ENCODE measurements around the gene PCDHB12. TPM values are rescaled to one million over a fixed set of nuclear protein-coding genes. Genes with fewer than 3 reads are reported as not detected.
"Not testable (repeated sequence)": the region's sequence is repeated elsewhere in the genome, so short reads cannot be mapped to it uniquely, and the experiment has no call there.

The PCDHB12 gene
- total RNA-seq, 1 experiment from 2014 or later = 1.8 TPM

DNA sequence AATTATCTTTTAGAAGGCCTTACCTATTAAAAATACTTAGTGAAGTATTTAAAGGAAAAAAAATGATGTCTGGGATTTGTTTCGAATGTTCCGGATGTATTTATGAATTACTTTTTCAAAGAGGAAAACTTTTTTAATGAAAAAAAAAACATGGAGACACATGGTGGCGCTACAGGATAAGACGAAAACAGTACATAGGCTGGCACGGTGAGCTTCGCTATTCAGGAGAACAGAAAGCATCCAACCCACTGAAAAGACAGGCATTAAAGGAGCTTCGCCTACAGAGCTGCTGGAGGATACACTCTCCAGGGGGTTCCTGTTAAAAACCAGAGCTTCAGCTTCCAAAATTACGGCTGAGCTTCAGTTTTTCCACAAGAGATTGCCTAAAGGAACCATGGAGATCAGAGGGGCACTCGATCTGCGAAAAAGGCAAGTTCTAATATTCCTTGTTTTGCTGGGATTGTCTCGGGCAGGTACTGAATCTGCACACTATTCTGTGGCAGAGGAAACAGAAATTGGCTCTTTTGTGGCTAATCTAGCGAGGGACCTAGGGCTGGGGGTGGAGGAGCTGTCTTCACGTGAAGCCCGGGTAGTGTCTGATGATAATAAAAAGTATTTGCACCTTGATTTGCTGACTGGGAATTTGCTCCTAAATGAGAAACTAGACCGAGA, 14.7 kb downstream of the PCDHB12 start, which contains the start of gene PCDHB14:
PCDHB14 (plus strand) TSS at position 232 of the 672 bp plus-strand sequence; CDS start at position 395, 163 bp downstream.
- Histone ChIP-seq H3K4me1 (replicated peaks) (no peaks in the 10 kb centered on the region), H3K9me3 (replicated peaks) (peaks cover 2% of the 10 kb centered on the region; the same call in 1 of the 2 replicates), H3K36me3 (no peaks in the 10 kb centered on the region), H3K4me3 (peak within 1 kb of the TSS; percentile 43), H3K27ac (no peak within 1 kb of the TSS), H3K27me3 (replicated peaks) (no peaks in the 10 kb centered on the region)
- DNase-seq (ENCODE audit: low read depth in 1 of 2, low spot score in 2 of 2) = peak in 1 of 2 experiments; percentile 74

DNA sequence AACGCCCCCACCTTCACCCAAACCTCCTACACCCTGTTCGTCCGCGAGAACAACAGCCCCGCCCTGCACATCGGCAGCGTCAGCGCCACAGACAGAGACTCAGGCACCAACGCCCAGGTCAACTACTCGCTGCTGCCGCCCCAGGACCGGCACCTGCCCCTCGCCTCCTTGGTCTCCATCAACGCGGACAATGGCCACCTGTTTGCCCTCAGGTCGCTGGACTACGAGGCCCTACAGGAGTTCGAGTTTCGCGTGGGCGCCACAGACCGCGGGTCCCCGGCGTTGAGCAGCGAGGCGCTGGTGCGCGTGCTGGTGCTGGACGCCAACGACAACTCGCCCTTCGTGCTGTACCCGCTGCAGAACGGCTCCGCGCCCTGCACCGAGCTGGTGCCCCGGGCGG, 16.3 kb downstream of the PCDHB12 start:
- H3K4me3 ChIP-seq; H3K9me3 ChIP-seq (replicated peaks); DNase-seq (ENCODE audit: low read depth in 1 of 2, low spot score in 2 of 2); H3K27ac ChIP-seq; H3K36me3 ChIP-seq; H3K4me1 ChIP-seq (replicated peaks); H3K27me3 ChIP-seq (replicated peaks): not testable (repeated sequence)

DNA sequence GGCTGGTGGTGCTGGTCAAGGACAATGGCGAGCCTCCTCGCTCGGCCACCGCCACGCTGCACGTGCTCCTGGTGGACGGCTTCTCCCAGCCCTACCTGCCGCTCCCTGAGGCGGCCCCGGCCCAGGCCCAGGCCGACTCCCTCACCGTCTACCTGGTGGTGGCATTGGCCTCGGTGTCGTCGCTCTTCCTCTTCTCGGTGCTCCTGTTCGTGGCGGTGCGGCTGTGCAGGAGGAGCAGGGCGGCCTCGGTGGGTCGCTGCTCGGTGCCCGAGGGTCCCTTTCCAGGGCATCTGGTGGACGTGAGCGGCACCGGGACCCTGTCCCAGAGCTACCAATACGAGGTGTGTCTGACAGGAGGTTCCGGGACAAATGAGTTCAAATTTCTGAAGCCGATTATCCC, 16.9 kb downstream of the PCDHB12 start:
- H3K36me3 ChIP-seq; H3K27me3 ChIP-seq (replicated peaks); H3K27ac ChIP-seq; H3K9me3 ChIP-seq (replicated peaks); H3K4me1 ChIP-seq (replicated peaks); H3K4me3 ChIP-seq; DNase-seq (ENCODE audit: low read depth in 1 of 2, low spot score in 2 of 2): not testable (repeated sequence)

DNA sequence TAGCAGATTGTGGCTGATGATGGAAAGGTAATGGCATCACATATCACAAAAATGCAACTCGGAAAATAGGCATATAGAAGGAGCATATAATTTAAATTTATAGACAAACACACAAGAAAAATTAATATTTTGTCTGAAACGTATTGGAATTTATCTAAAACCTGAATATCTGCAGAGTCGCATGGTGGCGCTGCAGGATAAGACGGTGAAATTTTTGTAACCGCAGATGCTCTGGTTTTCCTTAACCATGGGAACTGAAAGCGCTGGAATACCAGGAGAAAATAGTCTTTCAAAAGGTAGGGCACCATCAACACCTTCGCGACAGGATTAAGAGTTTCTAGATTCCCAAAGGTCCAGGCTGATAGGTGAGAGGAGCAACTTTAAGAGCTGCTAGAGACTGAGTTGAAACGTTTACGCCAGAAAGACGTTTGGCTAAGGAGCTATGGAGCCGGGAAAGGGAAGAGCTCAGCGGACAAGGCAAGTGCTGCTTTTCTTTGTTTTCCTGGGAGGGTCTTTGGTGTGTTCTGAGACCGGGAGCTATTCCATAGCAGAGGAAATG, 25.7 kb downstream of the PCDHB12 start:
- Histone ChIP-seq H3K27me3 (replicated peaks) (no peaks in the 10 kb centered on the region), H3K36me3 (no peaks in the 10 kb centered on the region), H3K9me3 (replicated peaks) (peaks cover 18% of the 10 kb centered on the region), H3K4me1 (replicated peaks) (no peaks in the 10 kb centered on the region), H3K27ac (no peak overlapping the region), H3K4me3 (no peak overlapping the region)
- DNase-seq (ENCODE audit: low read depth in 1 of 2, low spot score in 2 of 2) = no peak

DNA sequence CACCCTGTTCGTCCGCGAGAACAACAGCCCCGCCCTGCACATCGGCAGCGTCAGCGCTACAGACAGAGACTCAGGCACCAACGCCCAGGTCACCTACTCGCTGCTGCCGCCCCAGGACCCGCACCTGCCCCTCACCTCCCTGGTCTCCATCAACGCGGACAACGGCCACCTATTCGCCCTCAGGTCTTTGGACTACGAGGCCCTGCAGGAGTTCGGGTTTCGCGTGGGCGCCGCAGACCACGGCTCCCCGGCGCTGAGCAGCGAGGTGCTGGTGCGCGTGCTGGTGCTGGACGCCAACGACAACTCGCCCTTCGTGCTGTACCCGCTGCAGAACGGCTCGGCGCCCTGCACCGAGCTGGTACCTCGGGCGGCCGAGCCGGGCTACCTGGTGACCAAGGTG, 27.4 kb downstream of the PCDHB12 start:
- H3K27ac ChIP-seq; DNase-seq (ENCODE audit: low read depth in 1 of 2, low spot score in 2 of 2); H3K36me3 ChIP-seq; H3K4me3 ChIP-seq; H3K4me1 ChIP-seq (replicated peaks); H3K27me3 ChIP-seq (replicated peaks): not testable (repeated sequence)
- H3K9me3 ChIP-seq (replicated peaks) = peaks cover 26% of the 10 kb centered on the region

DNA sequence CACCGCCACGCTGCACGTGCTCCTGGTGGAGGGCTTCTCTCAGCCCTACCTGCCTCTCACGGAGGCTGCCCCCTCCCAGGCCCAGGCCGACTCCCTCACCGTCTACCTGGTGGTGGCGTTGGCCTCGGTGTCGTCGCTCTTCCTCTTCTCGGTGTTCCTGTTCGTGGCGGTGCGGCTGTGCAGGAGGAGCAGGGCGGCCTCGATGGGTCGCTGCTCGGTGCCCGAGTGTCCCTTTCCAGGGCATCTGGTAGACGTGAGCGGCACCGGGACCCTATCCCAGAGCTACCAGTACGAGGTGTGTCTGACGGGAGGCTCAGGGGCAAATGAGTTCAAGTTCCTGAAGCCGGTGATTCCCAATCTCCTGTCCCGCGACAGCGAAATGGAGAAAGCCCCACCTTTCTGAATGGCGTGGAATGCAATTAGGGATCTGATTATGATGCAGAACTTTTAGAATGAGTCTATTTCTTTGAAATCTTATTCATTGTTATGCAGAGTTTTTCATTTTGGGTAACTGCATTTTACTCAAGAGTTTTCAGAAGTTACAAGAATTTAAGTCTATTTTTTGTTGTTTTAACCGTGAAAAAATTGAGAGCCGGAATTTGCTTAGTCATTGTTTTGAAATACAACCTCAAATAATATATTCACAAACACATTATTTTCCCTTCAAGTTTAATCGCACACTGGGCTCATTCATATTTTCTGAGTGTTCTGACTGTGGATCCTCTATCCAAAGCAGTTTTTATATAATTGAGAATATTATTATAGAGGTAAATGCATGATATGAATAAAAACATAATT, 28.2 kb downstream of the PCDHB12 start:
- Histone ChIP-seq H3K4me1 (replicated peaks) (no peaks in the 10 kb centered on the region), H3K36me3 (no peaks in the 10 kb centered on the region), H3K4me3 (no peak overlapping the region), H3K27me3 (replicated peaks) (no peaks in the 10 kb centered on the region), H3K9me3 (replicated peaks) (peaks cover 29% of the 10 kb centered on the region), H3K27ac (no peak overlapping the region)
- no peak for DNase-seq (ENCODE audit: low read depth in 1 of 2, low spot score in 2 of 2)

DNA sequence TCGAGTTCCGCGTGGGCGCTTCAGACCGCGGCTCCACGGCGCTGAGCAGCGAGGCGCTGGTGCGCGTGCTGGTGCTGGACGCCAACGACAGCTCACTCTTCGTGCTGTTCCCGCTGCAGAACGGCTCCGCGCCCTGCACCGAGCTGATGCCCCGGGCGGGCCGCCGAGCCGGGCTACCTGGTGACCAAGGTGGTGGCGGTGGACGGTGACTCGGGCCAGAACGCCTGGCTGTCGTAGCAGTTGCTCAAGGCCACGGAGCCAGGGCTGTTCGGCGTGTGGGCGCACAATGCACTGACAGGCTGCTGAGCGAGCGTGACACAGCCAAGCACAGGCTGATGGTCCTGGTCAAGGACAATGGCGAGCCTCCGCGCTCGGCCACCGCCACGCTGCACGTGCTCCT, 33.0 kb downstream of the PCDHB12 start:
- H3K9me3 ChIP-seq (replicated peaks) = peaks cover 22% of the 10 kb centered on the region
- H3K4me1 ChIP-seq (replicated peaks) = no peaks in the 10 kb centered on the region
- no peak overlapping the region for H3K27ac ChIP-seq
- no peak for DNase-seq (ENCODE audit: low read depth in 1 of 2, low spot score in 2 of 2)
- H3K27me3 ChIP-seq (replicated peaks) = no peaks in the 10 kb centered on the region
- no peaks in the 10 kb centered on the region for H3K36me3 ChIP-seq
- H3K4me3 ChIP-seq = no peak overlapping the region

DNA sequence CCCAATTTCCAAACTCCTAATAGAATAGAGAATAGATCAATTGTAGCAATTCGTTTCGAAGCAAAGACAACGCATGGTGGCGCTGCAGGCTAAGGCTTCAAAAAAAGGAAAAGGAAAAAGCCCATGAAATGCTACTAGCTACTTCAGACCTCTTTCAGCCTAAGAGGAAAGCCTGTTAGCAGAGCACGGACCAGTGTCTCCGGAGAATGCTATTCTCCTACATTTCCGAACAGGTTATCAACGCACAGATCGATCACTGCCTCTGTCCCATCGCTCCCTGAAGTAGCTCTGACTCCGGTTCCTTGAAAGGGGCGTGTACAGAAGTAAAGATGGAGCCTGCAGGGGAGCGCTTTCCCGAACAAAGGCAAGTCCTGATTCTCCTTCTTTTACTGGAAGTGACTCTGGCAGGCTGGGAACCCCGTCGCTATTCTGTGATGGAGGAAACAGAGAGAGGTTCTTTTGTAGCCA, 36.8 kb downstream of the PCDHB12 start, which contains the start of gene PCDHB15:
PCDHB15 (plus strand) TSS at position 146 of the 468 bp plus-strand sequence; CDS start at position 330, 184 bp downstream.
- Histone ChIP-seq H3K9me3 (replicated peaks) (peaks cover 19% of the 10 kb centered on the region), H3K4me1 (replicated peaks) (no peaks in the 10 kb centered on the region), H3K27me3 (replicated peaks) (no peaks in the 10 kb centered on the region), H3K27ac (no peak within 1 kb of the TSS), H3K4me3 (no peak within 1 kb of the TSS), H3K36me3 (no peaks in the 10 kb centered on the region)
- DNase-seq (ENCODE audit: low read depth in 1 of 2, low spot score in 2 of 2) = peak in 1 of 2 experiments; percentile 11

DNA sequence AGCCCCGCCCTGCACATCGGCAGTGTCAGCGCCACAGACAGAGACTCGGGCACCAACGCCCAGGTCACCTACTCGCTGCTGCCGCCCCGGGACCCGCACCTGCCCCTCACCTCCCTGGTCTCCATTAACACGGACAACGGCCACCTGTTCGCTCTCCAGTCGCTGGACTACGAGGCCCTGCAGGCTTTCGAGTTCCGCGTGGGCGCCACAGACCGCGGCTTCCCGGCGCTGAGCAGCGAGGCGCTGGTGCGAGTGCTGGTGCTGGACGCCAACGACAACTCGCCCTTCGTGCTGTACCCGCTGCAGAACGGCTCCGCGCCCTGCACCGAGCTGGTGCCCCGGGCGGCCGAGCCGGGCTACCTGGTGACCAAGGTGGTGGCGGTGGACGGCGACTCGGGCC, 38.5 kb downstream of the PCDHB12 start:
- not testable (repeated sequence) for H3K4me3 ChIP-seq; H3K27ac ChIP-seq; H3K4me1 ChIP-seq (replicated peaks); H3K27me3 ChIP-seq (replicated peaks); DNase-seq (ENCODE audit: low read depth in 1 of 2, low spot score in 2 of 2); H3K36me3 ChIP-seq
- H3K9me3 ChIP-seq (replicated peaks) = peaks cover 19% of the 10 kb centered on the region

DNA sequence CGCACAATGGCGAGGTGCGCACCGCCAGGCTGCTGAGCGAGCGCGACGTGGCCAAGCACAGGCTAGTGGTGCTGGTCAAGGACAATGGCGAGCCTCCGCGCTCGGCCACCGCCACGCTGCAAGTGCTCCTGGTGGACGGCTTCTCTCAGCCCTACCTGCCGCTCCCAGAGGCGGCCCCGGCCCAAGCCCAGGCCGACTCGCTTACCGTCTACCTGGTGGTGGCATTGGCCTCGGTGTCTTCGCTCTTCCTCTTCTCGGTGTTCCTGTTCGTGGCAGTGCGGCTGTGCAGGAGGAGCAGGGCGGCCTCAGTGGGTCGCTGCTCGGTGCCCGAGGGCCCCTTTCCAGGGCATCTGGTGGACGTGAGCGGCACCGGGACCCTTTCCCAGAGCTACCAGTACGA, 38.9 kb downstream of the PCDHB12 start:
- DNase-seq (ENCODE audit: low read depth in 1 of 2, low spot score in 2 of 2); H3K27me3 ChIP-seq (replicated peaks); H3K4me3 ChIP-seq; H3K27ac ChIP-seq; H3K4me1 ChIP-seq (replicated peaks); H3K36me3 ChIP-seq: not testable (repeated sequence)
- H3K9me3 ChIP-seq (replicated peaks) = peaks cover 21% of the 10 kb centered on the region

DNA sequence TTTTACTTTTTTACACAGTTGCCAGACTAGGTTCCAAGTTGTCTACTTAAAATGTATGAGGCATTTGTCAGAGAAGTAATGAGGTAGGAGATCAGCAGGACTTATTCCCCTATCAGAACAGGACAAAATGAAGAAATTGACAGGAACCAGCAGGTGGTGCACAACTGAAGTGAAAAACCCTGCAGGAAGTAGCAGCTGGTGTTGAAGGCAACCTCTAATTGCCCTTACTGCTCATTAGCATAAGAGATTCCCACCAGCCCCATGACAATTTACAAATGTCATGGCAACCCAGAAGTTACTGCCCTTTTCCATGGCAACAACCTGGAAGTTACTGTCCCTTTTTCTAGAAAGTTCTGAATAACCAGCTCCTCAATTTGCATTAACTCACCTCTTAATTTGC, 42.1 kb downstream of the PCDHB12 start:
- Histone ChIP-seq H3K27ac (no peak overlapping the region), H3K36me3 (no peaks in the 10 kb centered on the region), H3K27me3 (replicated peaks) (no peaks in the 10 kb centered on the region), H3K4me3 (no peak overlapping the region), H3K9me3 (replicated peaks) (peaks cover 32% of the 10 kb centered on the region), H3K4me1 (replicated peaks) (no peaks in the 10 kb centered on the region)
- no peak for DNase-seq (ENCODE audit: low read depth in 1 of 2, low spot score in 2 of 2)

DNA sequence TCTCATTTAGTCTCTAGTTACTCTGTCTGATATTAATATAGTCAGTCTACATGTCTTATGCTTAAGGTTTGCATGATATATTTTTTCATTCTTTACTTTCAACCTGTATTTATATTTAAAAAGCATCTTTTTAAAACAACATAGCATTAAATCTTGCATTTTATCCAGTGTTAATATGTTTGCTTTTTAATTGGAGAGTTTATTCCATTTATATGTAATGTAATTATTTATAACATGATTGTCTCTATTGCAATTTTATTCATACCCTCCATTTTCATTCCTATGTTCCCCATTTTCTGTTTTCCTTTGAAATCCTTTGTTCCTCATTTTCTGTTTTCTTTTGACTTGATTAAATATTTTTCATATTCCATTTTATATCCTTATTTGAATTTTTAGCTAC, 49.9 kb downstream of the PCDHB12 start:
- H3K4me3 ChIP-seq = no peak overlapping the region
- H3K27ac ChIP-seq = no peak overlapping the region
- H3K9me3 ChIP-seq (replicated peaks) = peaks cover 57% of the 10 kb centered on the region
- no peaks in the 10 kb centered on the region for H3K36me3 ChIP-seq
- no peaks in the 10 kb centered on the region for H3K4me1 ChIP-seq (replicated peaks)
- no peak for DNase-seq (ENCODE audit: low read depth in 1 of 2, low spot score in 2 of 2)
- H3K27me3 ChIP-seq (replicated peaks) = no peaks in the 10 kb centered on the region

DNA sequence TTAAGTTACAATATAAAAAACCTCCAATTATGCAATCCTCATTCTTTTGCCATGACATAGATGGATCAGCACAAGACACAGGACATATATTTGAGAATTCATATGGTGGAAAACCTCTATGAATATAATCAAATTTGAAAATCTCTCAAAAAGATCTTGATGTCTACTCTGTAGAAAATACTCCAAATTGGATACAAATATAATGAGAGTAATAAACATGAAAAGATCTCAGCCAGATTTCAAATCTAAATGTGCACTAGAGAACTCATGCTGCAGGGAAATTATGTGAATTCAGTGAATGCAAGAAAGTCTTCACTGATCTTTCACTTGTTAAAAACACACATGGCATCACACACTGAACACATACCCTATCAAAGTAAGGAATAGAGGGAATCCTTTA, 50.4 kb downstream of the PCDHB12 start:
- no peak overlapping the region for H3K27ac ChIP-seq
- H3K4me1 ChIP-seq (replicated peaks) = no peaks in the 10 kb centered on the region
- H3K9me3 ChIP-seq (replicated peaks) = peaks cover 58% of the 10 kb centered on the region
- no peaks in the 10 kb centered on the region for H3K27me3 ChIP-seq (replicated peaks)
- no peaks in the 10 kb centered on the region for H3K36me3 ChIP-seq
- no peak for DNase-seq (ENCODE audit: low read depth in 1 of 2, low spot score in 2 of 2)
- H3K4me3 ChIP-seq = no peak overlapping the region
